AML-193 (cell line): Measurements from ENCODE around the gene LARP6.

Experiments
- DNase-seq, 2 experiments: peaks; one replicate each; lab custom pipeline; 2025; lab: John Stamatoyannopoulos, UW

The LARP6 gene

GRCh38 chr15:70794596-70795310 lies 59.2 kb downstream of the LARP6 start:
- DNase-seq, result no peak

- DNase-seq, result no peak
These were observed 60.3 kb downstream of the LARP6 start for GRCh38 chr15:70793694-70794093.

DNA sequence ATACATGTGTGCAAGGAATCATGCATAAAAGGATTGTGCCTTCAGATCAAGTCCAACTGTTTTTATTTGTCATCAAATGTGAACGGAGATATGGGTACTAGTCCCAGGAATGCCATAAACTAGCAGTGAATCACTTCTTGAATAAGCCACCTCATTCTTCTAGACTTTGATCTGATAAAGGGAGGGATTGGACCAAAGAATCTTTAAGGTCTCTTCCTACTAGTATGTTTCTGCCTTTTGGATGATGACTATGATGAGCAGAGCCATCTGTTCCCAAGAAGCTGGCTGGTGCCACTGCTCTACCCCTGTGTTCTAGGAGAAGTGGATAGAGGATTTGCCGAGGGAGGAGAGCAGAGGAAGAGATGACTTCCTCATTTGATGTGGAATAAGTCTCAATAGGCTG lies 61.8 kb downstream of the LARP6 start:
- no peak for DNase-seq

- no peak for DNase-seq
These were observed 62.7 kb downstream of the LARP6 start for GRCh38 chr15:70791259-70791658.

DNA sequence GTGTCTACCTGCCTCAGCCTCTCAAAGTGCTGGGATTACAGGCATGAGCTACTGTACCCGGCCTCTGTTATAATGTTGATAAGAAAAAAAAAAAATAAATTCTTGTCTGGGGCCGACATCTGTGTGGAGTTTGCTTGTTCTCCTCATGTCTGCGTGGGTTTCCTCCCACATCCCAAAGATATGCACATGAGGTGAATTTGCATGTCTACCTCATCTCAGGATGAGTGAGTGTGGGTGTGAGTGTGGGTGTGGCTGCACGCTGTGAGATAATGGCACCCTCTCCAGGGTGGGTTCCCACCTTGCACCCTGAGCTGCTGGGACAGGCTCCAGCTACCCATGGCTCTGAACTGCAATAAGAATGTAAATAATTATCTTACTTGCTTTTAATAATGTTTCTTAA lies 64.7 kb downstream of the LARP6 start:
- no peak for DNase-seq

GRCh38 chr15:70788114-70789049 lies 65.6 kb downstream of the LARP6 start:
- DNase-seq, result no peak

GRCh38 chr15:70786996-70787395 lies 67.0 kb downstream of the LARP6 start:
- no peak for DNase-seq

GRCh38 chr15:70783610-70784022 lies 70.3 kb downstream of the LARP6 start:
- no peak for DNase-seq

DNA sequence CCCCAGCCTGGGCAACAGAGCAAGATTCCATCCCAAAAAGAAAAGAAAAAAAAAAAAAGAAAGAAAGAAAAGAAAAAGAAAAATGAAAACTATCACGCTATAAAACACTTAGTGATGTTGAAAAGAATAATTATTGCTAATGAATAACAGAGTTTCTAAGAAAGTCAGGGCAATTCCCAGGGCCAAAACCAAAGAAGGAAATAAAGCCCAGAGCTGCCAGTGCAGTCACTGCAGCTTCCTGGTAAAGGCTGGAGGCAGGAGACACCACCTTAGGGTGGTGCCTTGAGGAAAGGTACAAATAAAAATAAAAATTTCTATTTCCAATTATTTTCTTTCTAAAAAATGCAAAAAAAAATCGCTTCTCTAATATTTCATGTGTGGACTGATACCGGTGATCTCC lies 70.9 kb downstream of the LARP6 start:
- DNase-seq, result no peak

GRCh38 chr15:70781236-70781635 lies 72.7 kb downstream of the LARP6 start:
- DNase-seq, result no peak
